Activated T-cell treated with anti-CD3 and anti-CD28 coated beads for 24 hours (primary cell): Measurements from ENCODE around the gene CEP162.
"Not testable (repeated sequence)": the region's sequence is repeated elsewhere in the genome, so short reads cannot be mapped to it uniquely, and the experiment has no call there.

Source experiments
- DNase-seq: peaks from one replicate; pipeline ENCODE4 v3.0.0-alpha.2; 2020; ENCODE audit warnings: low read depth

Gene CEP162

GRCh38 chr6:84227434-84228197 lies at the start of gene CEP162:
TSS of gene CEP162 (minus strand) at chr6:84227643. CDS start at chr6:84226393, 1,250 bp downstream.
- DNase-seq = peak; percentile 80

DNA sequence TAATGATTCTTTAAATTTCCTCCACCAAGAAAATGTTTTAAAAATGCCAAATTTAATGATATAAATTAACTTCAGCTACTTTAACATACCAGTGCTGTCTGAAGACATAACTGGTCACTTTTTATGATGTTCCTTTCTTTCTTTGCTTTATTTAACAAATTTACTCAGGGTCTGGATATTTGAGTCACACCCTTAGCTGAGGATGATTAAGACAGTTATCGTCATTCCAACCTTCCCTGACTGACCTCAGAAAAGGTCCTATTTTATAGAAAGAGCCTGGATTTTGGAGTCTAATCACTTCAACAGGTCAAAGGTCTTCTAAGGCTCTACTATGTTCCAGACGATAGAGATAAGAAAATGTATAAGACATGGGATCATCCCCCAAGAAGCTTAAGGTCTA lies 47.4 kb upstream of the CEP162 start:
- no peak for DNase-seq

DNA sequence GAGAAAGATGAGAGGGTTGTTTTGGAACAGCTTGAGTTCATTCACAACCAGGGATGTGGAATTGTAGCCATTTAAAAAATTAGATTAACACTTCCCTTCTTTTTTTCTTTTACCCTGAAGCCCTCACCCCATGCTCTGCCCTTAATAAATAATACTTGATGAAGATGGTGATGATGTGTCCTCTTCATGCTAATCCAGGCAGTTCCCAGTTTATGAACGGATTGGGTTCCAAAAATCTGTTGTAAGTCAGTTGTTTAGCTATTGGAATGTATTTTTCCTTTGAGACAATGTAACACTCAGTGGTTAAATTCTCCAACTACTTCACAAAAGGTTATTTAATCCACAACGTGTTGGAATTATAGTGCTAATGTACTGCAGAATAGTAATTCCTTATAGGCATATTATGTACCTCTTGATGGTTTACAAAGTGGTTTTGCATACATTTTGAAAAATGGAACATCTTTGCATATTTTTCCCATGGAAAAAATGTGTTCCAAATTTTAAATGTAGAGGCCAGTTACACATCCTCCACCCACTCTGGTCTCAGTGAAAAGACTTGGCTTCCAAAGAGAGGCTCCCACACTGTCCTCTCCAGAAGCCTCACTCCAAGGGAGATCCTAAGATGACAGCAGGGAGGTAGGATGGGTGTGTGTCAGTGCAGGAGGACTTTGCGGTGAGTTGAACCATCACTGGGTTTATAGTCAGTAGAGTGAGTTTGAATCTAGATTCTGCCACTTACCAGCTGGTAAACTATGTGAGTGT lies 45.8 kb upstream of the CEP162 start:
- no peak for DNase-seq

DNA sequence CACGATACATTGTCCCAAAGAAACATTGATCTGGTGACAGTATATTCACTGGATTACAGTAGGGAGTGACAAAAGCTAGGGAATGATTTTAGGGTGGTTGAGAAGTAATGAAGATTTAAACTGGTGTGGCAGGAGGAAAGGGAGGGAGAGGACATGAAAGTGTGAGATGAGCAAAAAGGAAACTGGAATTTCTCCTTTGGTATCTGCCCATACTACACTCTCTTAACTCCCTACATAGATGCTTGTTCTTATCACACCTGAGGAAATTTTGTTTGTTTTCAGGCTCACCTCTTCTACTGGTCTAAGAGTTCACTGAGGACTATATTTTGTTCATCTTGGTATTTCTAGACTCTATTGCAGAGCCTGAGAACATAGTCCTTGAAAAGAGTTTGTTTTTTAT lies 44.9 kb upstream of the CEP162 start:
- DNase-seq = no peak

DNA sequence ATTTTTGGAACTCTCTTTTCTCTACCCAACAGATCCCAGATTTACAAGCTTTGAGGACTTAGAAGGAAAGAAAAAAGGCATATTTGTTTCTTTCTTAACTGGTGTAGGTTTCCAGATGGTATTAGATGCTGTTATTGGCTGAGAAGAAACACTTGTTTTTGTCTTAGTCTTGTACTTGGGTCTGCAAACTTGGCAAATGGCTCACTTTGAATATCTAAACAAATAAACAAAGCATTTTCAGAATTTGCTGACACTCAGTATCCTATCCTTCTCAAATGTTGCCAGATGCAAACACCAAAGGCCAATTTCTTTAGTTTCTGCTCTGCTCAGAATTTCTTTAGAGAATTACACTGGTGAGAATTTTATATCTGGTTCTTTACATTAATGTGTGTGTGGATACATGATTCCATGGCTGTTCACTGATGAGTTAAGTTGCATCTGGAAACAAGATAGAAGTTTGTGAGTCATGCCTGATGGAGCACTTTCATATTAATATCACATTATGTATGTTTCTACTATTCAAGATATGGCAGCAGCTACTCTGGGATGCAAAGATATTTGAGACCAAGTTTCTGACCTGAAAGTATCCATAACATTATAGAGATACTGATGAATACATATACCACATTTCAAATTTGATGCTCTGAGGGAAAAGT lies 43.7 kb upstream of the CEP162 start:
- no peak for DNase-seq

GRCh38 chr6:84269947-84270733 lies 42.7 kb upstream of the CEP162 start:
- DNase-seq = no peak

- DNase-seq = no peak
These were observed 41.3 kb upstream of the CEP162 start for GRCh38 chr6:84268781-84269180.

GRCh38 chr6:84263557-84263956 lies 36.1 kb upstream of the CEP162 start:
- no peak for DNase-seq

DNA sequence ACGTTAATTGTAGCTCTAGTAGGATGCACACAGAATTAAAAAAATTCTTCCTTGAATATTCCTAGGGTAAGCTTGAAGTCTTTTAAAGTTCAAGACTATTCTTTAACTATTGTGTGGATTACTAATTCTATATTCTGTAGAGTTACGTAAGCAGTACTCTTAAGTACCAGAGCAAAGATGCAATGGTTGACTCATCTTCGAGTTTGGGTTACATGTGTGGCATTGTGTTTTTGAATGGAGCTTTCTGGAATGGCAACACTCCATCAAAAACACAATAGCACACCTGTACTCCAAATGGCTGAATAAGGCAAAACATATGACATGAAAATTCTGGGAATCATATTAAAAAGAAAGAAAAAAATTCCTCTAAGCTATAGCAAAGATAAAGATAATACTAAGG lies 33.5 kb upstream of the CEP162 start:
- no peak for DNase-seq

DNA sequence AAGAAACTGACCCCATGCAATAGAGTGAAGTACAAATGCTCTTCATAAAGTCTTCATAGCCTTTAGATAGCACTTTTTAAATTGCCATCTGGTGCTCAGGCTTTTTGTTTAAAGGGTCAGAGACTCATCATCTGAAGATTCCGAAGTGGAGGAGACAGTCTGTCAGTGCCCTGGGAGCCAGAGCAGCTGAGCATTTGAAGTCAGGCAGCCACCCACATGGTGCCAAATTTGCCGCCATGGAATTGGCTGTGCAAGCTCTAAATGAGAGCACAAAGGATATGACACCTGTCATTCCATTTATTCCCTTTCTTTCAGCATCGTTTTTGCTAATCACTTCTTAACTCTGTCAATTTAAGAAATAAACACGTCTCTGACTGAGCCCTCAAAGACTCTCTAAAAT lies 32.8 kb upstream of the CEP162 start:
- DNase-seq = no peak

DNA sequence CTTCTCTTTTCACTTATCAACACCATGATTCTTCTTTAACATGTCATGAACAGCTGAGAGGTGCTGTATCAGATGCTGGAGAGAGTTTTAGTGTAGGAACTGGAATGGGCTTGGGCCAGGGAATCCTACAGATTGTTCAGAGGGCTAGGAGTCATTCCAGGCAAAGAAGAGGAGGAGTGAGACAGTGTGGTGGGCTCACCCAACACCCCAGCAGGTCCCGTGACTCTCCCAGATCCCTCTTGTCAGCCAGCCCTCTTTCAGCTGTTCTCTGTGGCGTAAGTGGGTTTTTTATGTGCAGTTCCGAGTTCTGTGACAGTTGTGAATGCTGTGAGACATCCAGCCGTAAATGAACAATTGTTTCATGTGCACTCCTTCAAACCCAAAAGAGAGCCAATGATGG lies 31.4 kb upstream of the CEP162 start:
- DNase-seq = no peak

DNA sequence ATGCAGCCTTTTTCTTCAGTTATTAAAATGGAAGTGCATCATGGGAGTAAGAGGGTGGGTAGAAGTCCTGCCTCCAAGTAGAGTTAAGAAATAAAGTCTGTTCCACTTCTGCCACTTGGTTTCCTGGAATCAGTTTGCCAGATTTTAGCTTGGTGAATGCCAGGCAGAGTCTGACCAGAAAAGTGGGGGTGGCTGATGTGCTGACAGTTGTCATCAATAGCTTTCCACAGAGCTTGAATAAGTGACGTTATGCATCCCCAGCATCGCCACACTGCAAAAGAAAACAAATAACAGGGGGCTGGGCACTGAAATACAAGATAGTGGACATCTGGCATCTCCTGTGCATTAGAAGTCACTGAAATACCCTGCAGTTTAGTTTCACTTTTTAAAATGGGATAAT lies 30.8 kb upstream of the CEP162 start:
- DNase-seq = no peak

GRCh38 chr6:84255641-84256040 lies 28.2 kb upstream of the CEP162 start:
- DNase-seq = no peak

DNA sequence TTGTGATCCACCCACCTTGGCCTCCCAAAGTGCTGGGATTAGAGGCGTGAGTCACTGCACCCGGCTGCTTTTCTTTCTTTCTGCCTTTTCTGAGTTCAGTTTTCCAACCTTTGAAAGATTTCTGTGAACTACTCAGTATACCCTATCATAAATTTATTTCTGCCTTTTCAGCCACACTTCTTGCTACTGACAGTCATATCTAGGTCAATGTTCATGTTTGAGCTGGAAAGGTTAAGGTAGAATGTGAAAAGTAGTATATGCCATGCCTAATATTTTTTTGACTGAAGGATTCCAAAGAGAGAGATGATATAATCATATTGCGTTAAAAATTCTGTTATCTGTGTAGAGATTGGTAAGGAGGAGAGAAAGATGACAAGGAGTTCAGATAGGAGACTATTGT lies 25.9 kb upstream of the CEP162 start:
- no peak for DNase-seq

- no peak for DNase-seq
These were observed 24.6 kb upstream of the CEP162 start for GRCh38 chr6:84251891-84252539.

- no peak for DNase-seq
These were observed 22.3 kb upstream of the CEP162 start for GRCh38 chr6:84249724-84250123.

DNA sequence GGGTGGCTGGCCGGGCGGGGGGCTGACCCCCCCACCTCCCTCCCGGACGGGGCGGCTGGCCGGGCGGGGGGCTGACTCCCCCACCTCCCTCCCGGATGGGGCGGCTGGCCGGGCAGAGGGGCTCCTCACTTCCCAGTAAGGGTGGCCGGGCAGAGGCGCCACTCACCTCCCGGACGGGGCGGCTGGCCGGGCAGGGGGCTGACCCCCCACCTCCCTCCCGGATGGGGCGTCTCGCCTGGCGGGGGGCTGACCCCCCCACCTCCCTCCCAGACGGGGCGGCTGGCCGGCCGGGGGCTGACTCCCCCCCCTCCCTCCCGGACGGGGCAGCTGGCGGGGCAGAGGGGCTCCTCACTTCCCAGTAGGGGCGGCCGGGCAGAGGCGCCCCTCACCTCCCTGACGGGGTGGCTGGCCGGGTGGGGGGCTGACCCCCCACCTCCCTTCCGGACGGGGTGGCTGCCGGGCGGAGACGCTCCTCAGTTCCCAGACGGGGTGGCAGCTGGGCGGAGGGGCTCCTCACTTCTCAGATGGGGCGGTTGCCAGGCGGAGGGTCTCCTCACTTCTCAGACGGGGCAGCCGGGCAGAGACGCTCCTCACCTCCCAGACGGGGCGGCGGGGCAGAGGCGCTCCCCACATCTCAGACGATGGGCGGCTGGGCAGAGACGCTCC lies 17.1 kb upstream of the CEP162 start:
- DNase-seq = not testable (repeated sequence)

GRCh38 chr6:84243240-84243639 lies 15.8 kb upstream of the CEP162 start:
- no peak for DNase-seq

DNA sequence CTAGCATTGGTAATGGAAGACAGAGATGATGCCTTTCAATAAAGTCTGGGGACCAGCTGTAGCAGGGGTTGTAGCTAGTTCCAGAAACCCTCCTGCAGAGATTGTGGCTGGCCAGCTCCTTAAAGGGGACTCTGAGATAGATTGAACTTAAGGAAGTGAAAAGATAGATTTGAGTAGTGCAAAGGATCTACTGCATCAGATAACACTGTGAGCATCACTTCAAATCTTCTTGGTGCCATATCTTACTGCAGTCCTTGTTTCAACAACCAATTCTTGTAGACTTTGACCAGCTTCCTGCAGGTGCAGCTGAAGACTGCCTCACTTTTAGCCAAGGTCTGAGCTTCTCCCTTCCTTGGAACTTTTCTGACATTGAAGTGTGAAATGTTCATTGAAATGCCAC lies 14.8 kb upstream of the CEP162 start:
- DNase-seq = no peak

- no peak for DNase-seq
These were observed 728 bp upstream of the CEP162 start for GRCh38 chr6:84228198-84228543.

GRCh38 chr6:84227044-84227433 lies 404 bp downstream of the CEP162 start:
- no peak for DNase-seq
